CD4-positive, alpha-beta T cell treated with Interleukin-17A for 4 hours (primary cell): ENCODE measurements around the gene DAGLB.
A peak's percentile ranks its signal among the peaks of the same experiment; 100 is the strongest.
"Not testable (repeated sequence)": the region's sequence is repeated elsewhere in the genome, so short reads cannot be mapped to it uniquely, and the experiment has no call there.

Source experiments
- DNase-seq: peaks from one replicate; pipeline ENCODE4 v3.0.0-alpha.2; 2020; ENCODE audit warnings: mixed read lengths

Gene DAGLB, protein sequence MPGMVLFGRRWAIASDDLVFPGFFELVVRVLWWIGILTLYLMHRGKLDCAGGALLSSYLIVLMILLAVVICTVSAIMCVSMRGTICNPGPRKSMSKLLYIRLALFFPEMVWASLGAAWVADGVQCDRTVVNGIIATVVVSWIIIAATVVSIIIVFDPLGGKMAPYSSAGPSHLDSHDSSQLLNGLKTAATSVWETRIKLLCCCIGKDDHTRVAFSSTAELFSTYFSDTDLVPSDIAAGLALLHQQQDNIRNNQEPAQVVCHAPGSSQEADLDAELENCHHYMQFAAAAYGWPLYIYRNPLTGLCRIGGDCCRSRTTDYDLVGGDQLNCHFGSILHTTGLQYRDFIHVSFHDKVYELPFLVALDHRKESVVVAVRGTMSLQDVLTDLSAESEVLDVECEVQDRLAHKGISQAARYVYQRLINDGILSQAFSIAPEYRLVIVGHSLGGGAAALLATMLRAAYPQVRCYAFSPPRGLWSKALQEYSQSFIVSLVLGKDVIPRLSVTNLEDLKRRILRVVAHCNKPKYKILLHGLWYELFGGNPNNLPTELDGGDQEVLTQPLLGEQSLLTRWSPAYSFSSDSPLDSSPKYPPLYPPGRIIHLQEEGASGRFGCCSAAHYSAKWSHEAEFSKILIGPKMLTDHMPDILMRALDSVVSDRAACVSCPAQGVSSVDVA

DNA sequence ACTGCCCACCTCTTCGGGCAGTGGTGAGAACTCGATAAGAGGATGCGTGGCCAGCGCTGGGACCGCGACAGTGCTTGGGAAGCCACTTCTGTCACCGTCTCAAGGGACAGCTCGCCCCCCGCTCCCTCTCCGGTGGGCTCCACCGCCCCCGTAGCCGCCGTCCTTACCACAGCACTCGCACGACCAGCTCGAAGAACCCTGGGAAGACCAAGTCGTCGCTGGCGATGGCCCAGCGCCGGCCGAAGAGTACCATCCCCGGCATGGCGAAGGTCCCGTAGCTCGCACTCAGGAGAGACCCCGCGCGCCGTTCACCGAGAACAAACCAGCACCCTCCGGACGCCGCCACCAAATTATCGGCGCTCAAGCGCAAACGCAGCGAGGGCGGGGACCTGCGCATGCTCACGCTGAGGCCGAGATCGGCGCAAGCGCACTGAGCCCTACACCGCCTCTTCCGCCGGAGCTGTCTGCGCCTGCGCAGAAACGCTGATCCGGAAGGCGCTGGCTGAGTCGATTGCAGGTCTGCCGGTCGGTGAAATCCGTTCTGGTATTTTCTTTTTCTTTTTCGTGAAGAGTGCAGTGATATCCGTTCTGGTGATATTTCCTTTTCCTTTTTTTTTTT is at the start of gene DAGLB:
Gene DAGLB (minus strand): TSS at position 374 of the 619 bp plus-strand sequence. CDS start 112 bp downstream, at position 262.
- peak; percentile 98 for DNase-seq

DNA sequence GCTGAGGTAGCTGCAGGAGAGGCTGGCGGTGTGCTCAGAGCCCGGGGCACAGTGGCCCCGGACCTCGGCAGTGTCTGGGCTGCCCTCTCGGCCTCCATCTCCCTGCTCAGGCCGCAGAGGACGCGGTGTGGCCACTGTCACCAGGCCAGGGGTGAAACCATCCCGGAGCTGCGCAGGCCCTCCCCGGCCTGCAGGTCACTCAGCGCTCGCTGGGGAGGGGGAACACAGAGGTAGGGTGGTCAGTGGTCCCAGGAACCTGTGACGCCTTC is 49.8 kb upstream of the DAGLB start:
- no peak for DNase-seq

DNA sequence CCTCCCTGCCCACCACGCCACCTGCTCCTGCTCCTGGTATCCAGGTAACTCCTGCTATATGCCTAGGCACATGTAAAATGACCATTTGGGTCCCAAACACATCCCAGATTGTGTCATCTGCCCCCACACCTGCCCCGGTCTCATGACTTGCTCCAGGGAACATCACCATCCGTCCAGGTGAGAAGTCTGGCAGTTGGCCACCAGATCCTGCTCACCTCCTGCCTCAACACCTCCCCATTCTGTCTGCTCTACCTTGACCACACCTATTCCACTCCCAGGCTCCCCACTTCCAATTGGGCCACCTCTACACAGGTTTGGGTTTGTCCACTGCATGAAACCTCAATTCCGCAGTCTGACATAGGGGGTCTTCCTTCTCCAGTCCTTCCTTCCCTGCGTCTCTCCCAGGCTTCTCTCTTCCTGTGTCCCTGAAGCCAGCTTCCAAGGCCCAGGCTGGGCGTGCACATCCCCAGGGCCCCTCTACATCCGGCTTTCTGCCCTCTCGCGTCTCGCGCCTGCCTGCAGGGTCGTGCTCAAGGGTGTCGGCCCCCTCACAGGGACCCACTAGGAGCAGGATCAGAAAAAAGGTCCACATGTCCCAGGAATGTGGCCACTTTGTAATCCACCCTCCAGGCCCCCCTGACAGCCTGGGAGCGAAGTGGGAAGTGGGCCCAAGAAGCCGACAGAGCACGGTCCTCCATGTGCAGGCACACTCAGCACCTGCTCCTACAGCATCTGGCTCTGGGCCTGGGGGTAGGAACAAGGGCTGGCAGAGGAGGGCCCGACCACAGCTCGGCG is 49.3 kb upstream of the DAGLB start:
- no peak for DNase-seq

DNA sequence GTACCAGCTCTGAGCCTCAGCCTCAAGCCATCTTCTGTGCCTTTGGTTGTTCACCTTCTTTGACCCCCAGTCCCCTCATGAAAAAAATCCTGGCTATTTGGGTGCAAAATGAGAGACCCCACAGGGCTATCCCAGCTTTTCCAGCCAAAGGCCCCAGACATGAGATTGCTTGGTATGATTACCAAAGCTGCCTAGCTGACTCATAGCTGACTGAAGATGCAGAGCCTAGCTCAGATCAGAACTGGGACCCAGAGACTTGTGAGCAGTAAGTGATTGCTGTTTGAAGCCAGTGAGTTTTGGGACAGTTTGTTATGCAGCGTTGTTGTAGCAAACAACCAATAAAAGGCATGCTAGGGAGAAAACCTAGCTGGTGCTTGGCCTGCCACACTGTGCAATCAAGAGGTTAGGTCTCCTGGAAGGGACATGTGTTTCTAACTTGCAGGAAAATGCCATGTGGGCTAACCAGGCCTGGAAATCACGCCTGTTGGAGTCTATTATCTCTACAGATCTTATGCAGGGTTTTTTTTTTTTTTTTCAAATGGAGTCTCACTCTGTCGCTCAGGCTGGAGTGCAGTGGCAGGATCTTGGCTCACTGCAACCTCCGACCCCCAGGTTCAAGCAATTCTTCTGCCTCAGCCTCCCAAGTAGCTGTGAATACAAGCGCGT is 48.0 kb upstream of the DAGLB start:
- no peak for DNase-seq

DNA sequence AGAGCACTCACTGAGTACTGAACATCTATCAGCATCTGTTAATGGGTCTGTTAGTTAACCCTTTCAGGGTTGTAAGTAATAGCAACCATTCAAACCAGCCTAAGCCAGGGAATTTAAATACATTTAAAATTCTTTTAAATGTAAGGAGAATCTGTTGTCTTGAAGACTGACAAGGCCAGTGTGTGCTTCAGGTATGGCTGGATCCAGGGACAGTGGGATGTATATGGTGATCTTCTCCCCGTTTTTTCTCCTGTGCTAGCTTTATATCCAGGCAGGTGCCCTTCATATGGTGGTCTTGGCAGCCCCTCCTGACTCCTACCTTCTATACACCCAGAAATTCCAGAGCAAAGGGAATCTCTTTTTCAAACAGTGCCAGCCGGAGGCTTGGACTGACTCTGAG is 46.6 kb upstream of the DAGLB start:
- no peak for DNase-seq

DNA sequence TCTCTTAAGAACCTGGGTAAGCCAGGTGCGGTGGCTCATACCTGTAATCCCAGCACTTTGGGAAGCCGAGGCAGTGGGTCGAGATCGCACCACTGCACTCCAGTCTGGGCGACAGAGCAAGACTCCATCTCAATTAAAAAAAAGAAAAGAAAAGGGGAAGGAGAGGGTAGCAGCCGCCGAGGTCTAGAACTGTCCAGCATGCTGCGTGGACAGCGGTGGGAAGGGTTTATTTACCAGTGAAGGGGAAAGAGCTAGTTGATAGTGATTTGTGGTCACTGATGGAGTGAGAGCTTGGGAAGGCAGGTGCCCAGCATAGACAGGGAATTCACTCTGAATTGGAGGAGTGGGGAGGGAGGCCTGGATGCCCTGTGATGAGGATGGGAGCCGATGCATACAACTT is 43.4 kb upstream of the DAGLB start:
- no peak for DNase-seq

DNA sequence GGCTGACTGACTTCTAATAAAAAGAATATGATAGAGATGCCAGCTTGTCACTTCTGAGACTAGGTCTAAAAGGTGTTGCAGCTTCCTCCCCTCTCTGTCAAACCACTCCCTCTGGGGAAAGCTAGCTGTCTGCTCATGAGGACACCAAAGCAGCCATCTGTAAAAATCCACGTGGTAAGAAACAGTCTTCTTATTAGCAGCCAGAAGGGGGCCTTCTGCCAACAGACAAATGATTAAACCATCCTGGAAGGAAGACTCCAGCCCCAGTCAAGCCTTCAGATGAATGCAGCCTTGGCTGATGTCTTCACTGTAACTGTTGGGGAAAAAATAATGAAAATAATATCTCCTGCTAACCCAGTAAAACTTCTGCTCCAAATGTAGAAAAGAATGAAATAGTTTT is 41.9 kb upstream of the DAGLB start:
- no peak for DNase-seq

DNA sequence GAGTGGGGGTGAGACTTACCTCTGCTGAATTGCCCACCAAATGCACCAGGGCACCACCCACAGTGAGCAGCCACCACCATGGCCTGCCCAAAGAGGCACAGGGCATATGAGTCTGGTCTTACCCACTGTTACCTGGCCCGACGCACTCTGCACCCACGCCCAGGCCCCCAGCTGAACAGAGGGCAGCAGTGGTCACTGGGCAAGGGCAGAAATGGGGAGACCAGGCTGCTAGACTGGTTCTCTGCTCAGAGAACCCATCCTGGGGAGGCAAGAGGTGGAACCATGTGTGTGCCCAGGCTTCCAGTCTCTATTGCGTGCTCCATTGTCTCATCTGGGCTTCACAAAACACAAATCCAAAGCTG is 39.4 kb upstream of the DAGLB start:
- DNase-seq = no peak

DNA sequence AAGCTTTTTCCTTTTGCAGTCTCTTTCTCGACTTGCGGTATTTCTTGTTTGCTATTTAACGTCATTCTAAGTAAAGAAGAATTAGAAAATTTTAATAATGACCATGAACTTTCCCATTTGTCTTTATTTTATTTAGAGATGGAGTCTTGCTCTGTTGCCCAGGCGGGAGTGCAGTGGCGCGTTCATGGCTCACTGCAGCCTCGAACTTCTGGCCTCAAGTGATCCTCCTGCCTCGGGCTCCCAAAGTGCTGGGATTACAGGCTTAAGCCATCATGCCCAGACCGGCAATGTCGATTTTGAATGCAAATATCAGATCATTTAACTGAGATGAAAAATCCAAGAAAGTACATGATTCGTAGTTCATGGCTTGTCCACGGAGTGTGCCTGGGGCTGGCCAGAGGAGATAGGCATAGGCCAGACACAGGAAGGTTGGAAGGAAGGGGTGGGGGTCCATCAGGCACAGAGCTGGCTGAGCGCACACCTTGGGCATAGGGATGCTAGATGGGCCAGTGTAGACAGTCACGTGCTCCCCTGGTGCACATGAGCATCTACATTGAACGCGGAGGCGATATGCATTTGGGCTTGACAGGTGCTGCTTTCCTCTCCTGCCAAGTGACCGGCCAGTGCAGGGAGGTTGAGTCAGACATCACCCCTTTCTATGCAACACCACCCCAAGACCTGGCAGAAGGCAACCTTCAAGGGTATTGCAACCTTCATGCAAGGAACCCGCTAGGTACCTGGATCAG is 38.9 kb upstream of the DAGLB start:
- no peak for DNase-seq

DNA sequence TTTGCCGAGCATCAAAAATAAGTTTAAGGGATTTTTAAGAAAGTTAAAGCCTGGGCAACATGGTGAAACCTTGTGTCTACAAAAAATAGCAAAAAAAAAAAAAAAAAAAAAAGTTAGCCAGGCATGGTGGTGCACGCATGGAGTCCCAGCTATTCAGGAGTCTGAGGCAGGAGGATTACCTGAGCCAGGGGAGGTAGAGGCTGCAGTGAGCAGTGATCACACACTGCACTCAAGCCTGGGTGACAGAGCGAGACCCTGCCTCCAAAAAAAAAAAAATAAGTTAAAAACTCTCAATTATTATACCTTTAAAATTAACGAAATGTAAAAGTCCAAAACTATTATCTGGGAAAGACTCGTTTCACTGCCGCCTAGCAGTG is 35.0 kb upstream of the DAGLB start:
- no peak for DNase-seq

DNA sequence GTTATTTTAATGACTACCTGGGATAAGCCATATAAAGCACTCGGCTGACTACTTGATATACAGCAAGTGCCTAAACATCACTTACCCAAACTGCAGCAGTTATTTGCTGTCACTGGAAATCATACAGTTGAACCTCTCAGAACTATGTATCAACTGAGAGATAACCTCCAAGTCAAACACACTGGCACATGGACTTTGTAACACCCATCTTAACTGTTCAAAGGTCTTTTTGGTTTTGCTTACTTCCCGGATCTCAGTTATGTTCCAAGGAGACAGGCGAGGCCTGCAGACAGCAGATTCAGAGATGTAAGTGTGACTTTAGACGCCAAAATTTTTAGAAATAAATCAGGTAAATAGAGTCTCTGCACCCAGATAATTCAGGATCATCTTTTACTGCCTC is 34.6 kb upstream of the DAGLB start:
- DNase-seq = no peak

DNA sequence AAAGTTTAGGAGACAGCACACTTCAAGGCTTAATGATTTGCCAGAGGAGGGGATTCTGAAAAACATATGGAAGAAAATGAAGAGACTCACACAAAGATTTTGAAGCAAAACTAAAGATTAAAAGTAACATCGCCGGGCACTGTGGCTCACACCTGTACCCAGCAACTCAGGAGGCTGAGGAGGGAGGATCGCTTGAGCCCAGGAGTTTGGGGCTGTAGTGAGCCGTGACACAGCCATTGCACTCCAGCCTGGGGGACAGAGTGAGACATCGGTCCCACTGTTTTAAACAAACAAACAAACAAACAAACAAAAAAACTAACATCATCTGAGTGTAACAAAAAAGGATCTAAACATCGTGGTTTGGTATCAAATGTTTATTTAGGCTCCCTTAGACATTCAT is 33.7 kb upstream of the DAGLB start:
- DNase-seq = no peak

DNA sequence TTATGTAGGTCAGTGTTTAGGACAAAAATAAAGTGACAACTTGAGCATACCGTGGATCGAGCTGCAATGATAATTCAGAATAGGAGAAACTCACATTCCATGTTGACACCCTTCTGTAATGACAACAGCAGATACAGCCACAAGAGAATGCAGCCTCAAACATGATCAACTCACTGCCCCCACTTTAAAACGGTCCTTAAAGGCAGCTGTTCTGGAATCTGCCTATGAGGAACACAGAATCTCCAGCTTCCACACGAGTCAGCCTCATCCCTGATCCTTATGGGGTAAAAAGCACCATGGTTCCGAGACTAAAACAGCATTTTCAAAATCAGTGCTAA is 32.5 kb upstream of the DAGLB start:
- DNase-seq = no peak

DNA sequence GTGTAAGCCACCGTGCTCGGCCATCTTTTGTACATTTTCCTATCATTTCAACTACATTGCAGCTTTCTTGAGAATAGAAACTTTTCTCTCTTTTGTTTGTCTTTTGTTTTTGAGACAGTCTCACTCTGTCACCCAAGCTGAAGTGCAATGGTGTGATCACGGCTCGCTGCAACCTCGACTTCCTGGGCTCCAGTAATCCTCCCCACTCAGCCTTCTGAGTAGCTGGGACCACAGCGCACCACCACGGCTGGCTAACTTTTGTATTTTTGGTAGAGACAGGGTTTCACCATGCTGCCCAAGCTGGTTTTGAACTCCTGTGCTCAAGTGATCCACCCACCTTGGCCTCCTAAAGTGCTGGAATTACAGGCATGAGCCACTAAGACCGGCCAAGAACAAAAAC is 31.3 kb upstream of the DAGLB start:
- peak; percentile 9 for DNase-seq

DNA sequence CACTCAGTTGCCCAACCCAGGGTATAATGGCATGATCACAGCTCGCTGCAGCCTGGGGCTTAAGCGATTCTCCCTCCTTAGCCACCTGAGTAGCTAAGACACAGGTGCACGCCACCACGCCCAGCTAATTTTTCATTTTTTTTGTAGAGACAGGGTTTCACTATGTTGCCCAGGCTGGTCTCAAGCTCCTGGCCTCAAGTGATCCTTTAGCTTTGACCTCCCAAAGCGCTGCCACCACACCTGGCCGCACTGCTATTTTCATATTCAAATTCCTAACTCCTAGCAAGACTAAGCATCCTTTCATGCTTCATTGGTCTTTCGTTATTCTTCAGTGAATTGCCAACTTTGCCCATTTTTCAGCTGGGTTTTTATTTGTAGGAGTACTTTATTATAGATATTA is 30.4 kb upstream of the DAGLB start:
- DNase-seq = no peak

DNA sequence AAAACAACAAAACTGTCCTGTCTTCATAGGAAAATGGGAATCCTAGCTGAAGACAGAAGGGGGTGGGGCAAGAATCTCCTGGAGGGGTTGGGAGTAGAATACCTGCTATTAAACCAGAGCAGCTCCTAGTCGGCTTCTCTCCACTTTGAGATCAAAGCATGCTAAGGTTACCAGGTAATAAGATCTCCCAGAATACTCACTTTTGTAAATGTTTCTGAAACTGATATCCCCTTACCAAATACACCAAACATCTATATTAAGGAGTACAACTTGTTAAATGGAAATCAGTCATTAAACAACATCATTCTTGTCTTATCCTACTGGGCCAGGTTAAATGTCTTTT is 29.5 kb upstream of the DAGLB start:
- DNase-seq = no peak

DNA sequence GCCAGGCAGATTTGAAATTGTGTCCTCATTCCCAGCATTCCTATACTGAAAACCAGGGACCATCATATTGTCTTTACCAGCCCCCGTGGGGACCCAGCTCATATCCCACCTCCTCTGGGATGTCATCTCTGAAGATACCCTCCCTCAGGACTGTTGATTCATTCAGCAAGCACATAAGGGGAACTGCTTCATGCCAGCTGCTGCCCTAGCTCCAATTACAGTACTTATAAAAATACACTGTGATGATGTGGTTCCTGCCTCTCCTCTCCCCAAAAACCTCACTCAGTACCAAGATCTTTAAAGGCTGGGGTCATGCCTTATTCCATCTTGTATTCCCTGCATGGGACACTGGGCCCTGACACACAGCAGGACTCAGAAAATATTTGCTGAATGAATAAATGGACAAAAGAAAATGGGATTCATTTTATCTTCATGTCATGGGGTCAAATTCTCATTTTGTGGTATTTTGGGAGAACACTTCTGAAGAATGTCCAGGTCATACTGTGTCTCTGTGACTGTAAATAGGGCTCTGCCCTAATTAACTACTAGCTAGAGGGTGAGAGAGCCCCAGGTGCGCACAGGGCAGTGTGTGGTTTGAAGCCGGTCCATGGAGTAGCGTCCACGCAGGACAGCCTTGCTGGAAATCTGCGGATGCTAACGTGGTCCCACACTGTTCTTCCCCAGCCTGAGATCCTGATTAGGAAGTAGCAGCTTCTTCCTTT is 29.0 kb upstream of the DAGLB start:
- no peak for DNase-seq

DNA sequence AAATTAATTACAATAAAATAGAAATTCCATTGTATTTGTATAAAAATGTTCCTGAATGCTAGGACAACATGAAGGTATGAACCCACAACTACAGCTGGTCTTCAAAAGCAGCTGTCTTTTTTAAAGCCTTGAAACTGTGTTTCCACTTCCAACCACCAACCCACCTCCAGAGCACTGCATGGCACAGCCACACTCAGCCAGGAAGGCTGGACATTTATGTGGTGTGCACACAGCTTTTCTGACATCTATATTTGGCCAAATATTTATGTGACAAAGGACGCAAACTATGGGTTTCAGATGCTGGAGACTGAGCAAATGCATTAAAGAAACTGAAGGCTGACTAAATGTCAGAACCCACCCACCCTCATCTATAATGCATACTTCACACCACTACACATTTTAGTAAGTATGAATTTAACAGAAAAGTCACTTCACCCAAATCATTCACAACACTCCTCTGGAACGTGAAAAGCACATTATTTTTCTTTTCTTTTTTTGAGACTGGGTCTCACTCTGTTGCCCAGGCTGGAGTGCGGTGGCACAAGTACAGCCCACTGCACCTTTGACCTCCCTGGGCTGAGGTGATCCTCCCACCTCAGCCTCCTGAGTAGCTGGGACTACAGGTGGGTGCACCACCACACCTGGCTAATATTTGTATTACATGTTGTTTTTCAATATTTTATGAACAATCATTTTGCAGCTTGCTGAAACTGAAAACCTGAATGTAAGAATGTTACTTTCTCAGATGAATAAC is 27.9 kb upstream of the DAGLB start:
- no peak for DNase-seq

DNA sequence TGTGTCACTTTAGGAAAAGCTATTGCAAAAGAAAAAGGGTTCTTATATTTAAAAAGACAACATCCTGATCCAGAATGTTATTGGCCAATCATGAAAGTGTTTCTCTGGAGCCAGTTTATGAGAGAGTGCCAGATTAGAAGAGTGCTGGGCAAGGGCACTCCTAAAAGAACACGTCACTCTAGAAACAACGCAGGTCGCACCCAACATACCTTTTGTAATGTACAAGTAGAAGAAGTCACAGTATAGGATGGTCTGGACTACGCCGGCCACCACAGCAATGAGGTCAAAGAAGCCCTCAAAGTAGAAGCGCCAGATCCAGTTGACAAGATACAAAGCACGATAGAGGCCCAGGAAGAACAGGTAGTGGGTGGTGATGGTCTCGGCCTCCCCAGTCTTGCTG is 18.1 kb upstream of the DAGLB start:
- no peak for DNase-seq

DNA sequence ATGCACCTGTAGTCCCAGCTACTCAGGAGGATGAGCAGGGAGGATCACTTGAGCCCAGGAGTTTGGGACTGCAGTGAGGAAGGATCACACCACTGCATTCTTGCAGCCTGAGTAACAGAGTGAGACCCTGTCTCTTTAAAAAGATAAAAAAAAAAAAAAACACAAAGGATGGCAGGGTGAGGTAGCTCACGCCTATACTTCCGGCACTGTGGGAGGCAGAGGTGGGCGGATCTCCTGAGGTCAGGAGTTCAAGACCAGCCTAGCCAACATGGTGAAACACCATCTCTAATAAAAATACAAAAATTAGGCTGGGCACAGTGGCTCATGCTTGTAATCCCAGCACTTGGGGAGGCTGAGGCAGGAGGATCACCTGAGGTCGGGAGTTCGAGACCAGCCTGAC is 15.9 kb upstream of the DAGLB start:
- not testable (repeated sequence) for DNase-seq

DNA sequence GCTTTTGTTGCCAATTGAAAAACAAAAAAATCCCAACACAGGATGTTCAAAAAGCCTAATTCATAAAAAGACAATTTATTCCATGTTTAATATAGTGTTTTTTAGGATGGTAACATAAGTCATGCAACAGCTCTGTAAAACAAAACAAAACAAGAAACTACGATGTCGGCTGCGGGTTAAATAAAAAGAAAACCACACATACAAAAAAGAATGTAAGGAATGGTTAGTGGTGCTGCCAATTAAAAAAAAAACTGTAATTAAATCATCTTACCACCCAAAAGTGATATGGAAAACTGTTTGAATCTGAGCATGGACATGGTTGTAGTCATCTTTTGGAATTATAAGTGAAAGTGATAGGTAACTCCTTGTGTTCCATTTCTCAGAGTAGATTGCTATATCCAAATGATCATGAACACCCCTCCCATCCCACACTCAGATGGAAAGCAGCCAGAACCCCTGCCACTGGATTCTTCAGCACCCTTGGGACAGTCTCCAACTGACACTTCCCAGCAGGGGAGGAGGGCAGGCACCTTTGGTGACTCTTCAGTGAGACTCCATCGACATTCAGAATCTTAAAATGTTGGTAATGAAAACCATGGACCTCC is 14.3 kb upstream of the DAGLB start:
- DNase-seq = no peak
